ENCODE data around the gene CTSD.

CTSD gene

DNA sequence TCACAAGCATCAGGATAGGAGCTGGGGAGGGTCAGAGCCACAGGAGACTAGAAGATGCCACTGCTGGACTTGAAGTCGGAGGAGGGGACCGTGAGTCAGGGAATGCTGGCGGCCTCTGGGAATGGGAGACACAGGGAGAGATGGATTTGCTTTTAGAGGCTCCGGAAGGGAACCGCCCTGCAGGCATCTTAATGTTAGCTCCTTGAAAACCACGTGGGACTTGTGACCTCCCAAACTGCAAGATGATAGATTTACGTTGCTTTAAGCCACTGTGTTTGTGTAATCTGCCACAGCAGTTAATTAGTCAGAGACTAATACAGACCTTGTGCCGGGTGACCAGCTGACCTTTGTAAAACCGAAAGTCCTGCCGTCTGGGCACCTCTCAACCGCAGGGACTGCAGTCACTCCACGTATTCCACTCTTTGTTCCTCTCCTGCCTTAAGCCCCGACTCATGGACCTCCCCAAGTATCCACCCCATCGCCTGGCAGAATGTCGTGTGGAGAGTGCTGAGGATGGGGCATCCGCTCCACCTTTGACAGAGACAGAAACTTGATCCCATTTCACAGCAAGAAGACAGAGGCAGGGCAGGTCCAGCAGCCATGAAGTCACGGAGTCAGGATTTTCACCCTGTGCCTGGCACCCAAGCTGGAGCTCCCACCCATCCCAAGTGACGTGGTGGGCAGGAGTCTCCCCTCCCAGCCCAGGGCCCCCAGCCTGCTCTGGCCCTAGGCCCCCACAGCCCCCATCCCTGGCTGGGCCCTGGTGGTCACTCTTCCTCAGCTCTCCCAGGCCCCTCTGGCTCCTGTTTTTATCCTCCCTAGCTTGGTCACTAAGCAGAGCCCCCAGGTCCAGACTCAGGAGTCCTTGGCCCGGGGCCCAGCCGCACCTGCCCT lies 19.4 kb upstream of the CTSD start:
- DNase-seq (ENCODE audit: low read depth), result peak; percentile 31

GRCh38 chr11:1782031-1782590 lies 18.4 kb upstream of the CTSD start:
- DNase-seq (ENCODE audit: low read depth), result no peak

- no peak for DNase-seq (ENCODE audit: low read depth)
Measured at GRCh38 chr11:1781593-1781975, 17.9 kb upstream of the CTSD start.

- DNase-seq (ENCODE audit: low read depth), result no peak
Measured at GRCh38 chr11:1780700-1781592, 17.2 kb upstream of the CTSD start.

- DNase-seq (ENCODE audit: low read depth), result no peak
Measured at GRCh38 chr11:1779806-1780699, 16.3 kb upstream of the CTSD start.

- DNase-seq (ENCODE audit: low read depth), result no peak
Measured at GRCh38 chr11:1779034-1779805, 15.5 kb upstream of the CTSD start.

- no peak for DNase-seq (ENCODE audit: low read depth)
Measured at GRCh38 chr11:1778141-1778911, 14.6 kb upstream of the CTSD start.

DNA sequence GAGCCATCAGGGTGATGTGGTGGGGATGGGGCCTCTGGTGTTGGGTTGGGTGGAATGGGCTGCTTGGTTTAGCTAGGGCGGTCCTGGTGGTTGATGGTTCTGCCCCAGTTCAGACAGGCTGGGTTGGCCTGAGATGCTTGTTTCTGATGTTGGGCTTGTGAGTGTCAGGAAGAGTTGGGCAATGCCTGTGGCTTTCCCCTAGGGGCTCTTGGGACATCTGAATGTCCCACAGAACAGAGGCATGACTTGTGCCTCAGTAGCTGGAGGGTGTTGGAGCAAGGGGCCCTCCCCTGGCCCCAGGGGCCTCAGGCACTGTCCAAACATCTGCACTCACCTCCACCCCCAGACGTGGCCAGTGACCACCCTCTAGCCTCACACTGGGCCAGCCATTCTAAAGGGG lies 14.0 kb upstream of the CTSD start:
- DNase-seq (ENCODE audit: low read depth), result no peak

- no peak for DNase-seq (ENCODE audit: low read depth)
Measured at GRCh38 chr11:1776944-1777715, 13.4 kb upstream of the CTSD start.

GRCh38 chr11:1776331-1776851 lies 12.7 kb upstream of the CTSD start:
- no peak for DNase-seq (ENCODE audit: low read depth)

- DNase-seq (ENCODE audit: low read depth), result no peak
Measured at GRCh38 chr11:1774886-1775285, 11.2 kb upstream of the CTSD start.

- no peak for DNase-seq (ENCODE audit: low read depth)
Measured at GRCh38 chr11:1773994-1774550, 10.3 kb upstream of the CTSD start.

GRCh38 chr11:1773131-1773993 lies 9.6 kb upstream of the CTSD start:
- DNase-seq (ENCODE audit: low read depth), result no peak

GRCh38 chr11:1772270-1773130 lies 8.8 kb upstream of the CTSD start:
- DNase-seq (ENCODE audit: low read depth), result peak; percentile 94

DNA sequence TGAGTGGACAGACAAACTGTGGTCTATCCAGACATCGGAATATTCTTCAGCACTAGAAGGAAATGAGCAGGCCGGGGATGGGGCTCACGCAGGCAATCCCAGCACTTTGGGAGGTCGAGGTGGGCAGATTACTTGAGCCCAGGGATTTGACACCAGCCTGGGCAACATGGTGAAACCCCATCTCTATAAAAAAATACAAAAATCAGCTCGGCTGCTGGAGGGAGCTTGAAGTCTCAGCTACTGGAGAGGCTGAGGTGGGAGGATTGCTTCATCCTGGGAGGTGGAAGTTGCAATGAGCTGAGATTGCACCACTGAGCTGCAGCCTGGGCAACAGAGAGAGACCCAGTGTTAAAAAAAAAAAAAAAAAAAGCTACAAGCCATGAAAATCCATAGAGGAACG lies 8.0 kb upstream of the CTSD start:
- DNase-seq (ENCODE audit: low read depth), result peak; percentile 90

DNA sequence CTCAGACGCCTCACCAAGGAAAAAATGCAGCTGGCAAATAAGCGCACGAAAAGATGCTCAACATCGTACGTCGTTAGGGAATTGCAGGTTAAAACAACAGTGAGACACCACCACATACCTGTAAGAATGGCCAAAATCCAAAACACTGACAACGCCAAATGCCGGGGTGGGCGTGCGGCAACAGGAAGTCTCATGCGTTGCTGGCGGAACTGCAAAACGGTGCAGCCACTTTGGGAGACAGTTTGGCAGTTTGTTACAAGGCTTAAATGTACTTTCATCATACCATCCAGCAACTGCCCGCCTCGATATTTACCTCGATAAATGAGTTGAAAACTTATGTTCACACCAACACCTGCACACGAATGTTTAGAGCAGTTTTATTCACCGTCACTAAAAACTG lies 7.5 kb upstream of the CTSD start:
- no peak for DNase-seq (ENCODE audit: low read depth)

GRCh38 chr11:1770528-1770927 lies 6.8 kb upstream of the CTSD start:
- DNase-seq (ENCODE audit: low read depth), result no peak
